Fibroblast of skin of abdomen (primary cell): Measurements from ENCODE around the gene BARHL2. TPM values are rescaled to one million over a fixed set of nuclear protein-coding genes. Genes with fewer than 3 reads are reported as not detected.
A peak's percentile ranks its signal among the peaks of the same experiment; 100 is the strongest.

Experiments
- DNase-seq: peaks from one replicate; pipeline ENCODE4 v3.0.0-alpha.2; 2013
- polyA plus RNA-seq, 2 experiments: library from polyadenylated mRNA; unstranded; fragments of 120-200 nt; gene quantifications; one replicate each; pipeline ENCODE4 v1.2.1, GENCODE V29; 2013; ENCODE audit not compliant: insufficient read length in 2 of 2

BARHL2 gene
- not detected for polyA plus RNA-seq (2013, experiment 1 of 2; ENCODE audit: insufficient read length)
- not detected for polyA plus RNA-seq (2013, experiment 2 of 2; ENCODE audit: insufficient read length)

DNA sequence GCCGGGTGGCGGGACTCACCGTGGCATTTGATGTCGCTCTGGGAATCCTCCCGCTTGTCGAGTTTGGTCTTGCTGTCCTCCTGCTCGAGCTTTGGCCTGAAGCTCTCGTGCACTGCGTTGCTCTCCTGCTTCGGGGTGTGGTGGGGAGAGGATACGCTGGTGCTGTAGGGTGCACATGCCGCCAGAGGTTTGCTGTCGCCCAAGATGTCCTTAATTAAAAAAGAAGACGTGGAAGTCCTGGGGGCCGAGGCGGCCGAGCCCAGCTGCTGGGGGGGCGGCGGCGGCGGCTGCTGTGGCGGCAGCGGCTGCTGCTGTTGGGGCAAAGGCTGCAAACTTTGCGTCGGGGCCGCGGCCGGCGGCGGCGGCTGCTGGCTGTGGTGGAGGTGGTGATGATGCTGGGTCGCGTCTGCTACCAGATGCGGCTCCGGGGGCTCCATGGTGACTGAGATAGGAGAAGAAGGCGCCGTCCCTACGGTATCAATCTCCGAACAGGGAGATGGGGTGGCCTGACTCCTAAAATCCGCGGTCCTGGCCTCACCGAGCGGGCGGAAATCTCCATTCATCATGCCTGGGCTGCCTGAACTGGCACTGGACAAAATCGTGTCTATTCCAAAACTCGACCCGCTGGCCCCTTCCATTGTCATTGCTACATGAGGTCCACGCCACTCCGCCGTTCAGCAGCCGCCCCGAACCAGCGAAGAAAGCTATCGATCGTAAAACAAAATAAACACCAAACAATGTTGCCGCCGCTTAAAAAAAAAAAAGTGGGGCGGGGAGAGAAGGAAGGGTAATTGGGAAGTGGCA is at the start of gene BARHL2:
Gene BARHL2, minus strand, starts transcription at position 751 of the 804 bp plus-strand sequence. Its CDS starts 107 bp downstream, at position 644.
- no peak for DNase-seq

DNA sequence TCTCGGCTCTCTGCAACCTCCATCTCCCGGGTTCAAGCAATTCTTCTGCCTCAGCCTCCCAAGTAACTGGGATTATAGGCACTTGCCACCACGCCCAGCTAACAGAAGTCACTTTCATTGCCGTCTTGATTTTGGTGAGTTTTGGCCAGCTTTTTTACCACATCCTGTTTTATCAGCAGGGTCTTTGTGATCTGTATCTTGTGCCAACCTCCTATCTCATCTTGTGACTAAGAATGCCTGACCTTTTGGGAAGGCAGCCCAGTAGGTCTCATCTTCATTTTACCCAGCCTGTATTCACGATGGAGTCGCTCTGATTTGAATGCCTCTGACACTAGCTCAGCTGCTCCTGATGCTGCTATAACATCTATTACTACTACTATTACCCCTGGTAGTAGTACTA is 46.8 kb upstream of the BARHL2 start:
- no peak for DNase-seq

DNA sequence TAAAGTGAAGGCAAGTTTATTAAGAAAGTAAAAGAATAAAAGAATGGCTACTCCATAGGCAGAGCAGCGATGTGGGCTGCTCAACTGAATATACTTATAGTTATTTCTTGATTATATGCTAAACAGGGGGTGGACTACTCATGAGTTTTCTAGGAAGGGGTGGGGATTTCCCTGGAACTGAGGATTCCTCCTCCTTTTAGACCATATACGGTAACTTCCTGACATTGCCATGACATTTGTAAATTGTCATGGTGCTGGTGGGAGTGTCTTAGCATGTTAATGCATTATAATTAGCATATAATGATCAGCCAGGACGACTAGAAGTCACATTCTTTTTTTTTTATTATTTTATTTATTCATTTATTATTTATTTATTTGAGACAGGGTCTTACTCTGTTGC is 46.4 kb upstream of the BARHL2 start:
- no peak for DNase-seq

DNA sequence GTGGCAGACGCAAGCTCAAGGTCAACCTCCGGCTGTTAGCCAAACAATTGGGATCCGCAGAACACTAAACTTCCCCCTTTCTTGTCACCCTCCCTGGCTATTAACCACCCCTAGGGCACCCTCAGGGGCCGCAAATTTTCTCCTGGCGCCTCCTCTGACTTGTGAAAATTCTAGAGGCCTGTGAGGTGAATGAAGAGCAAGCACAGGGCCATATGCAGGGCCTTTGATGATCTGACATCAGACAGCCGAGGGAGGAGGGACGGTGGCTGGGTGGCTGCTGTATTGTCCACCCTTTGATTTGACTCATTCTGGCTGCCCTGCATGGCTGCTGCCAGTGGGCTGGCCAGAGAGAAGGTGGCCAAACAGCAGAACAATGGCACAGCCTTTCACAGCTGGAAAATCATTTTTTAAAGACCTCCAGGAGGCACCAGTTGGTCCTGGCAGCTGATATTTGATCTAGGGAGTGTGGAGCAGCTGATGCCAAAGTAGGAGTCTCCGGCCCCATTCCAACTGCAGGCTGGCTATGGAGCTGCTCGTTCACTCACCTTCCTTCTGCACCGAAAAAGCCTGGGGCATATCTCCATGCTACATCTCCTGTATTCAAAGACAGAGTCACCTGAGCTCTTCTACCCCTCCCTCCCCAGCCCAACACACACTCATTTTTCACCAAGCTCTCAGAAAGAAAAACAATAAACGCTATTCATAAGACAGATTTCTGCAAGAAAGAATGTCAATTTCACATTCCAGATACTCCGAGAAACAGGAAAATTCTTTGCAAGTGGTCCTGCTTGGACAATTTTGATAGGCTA is 44.9 kb upstream of the BARHL2 start:
- no peak for DNase-seq

- no peak for DNase-seq
Measured at GRCh38 chr1:90761156-90761555, 44.1 kb upstream of the BARHL2 start.

- no peak for DNase-seq
Measured at GRCh38 chr1:90753556-90753955, 36.5 kb upstream of the BARHL2 start.

GRCh38 chr1:90748668-90749067 is 31.6 kb upstream of the BARHL2 start:
- no peak for DNase-seq

DNA sequence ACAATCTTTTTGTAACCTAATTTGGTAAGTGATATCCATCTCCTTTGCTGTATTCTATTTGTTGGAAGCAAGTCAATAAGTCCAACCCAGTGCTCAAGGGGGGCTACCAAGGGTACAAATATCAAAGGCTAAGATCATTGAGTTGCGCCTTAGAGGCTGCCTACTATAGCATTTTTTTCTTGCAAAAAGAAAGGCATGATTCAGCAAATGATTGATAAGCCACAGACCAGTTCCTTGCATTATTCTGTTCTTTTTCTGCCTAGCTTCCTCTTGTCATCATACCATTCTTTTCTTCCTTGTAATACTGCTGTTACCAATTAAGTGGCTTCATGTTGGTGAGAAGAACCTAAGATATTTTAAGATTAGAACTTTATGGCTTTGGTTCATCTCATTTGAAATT is 29.8 kb upstream of the BARHL2 start:
- no peak for DNase-seq

GRCh38 chr1:90745972-90746371 is 28.9 kb upstream of the BARHL2 start:
- DNase-seq, result no peak

DNA sequence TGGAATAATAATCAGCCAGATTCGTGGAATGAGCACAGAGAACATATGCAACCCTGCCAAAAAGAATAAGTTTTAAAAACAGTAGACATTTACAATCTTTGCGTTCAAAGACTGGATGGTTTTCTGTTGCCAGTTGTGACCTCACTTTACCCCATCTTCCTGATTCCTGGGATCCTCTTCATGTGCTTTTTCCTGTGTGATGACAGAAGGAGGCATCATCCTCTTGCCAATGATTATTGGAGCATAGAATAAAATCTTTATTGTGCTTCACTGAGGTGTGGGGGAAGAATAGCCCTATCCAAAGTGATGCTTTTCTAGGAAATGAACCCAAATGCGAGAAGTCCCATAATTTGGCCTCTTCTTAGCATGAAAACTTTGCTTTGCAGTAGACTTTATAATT is 15.0 kb upstream of the BARHL2 start:
- no peak for DNase-seq

- DNase-seq, result no peak
Measured at GRCh38 chr1:90731382-90732050, 14.4 kb upstream of the BARHL2 start.

DNA sequence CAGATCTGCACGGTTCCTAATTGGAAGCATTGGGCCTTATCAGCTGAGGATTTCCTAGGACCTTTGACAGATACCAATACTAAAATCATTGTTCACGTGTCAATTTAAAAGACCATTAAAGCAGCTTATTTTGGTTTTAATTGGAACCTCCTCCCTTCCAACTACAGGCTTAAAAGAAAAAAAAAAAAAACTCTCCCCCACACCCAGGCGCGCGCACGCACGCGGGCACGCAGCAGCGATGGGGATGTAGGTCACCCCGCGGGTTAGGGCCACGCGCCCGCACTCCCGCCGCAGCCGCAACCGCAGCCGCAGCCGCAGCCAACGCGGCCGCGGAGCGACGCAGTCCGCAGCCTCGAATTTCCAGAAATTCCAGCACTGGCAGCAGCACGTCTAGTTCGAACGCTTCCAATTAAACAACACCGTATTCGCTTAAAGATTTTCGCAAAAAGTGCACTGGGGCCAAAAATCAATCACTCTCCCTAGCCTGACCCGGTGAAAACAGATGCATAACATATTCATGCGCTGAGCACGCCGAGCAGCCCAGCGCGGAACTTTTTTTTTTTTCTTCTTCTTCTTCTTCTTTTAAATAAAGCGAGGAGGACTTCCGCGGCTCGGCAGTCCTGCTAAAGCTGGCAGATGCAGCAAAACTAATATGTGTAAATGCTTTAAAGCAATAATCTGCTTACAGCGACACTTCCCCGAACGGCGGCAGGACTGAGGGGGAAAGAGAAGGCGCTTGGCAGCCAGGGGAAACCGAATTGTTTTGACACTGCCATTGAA is 13.3 kb upstream of the BARHL2 start:
- peak; percentile 18 for DNase-seq

- no peak for DNase-seq
Measured at GRCh38 chr1:90729504-90730242, 12.6 kb upstream of the BARHL2 start.

GRCh38 chr1:90728502-90729287 is 11.6 kb upstream of the BARHL2 start:
- no peak for DNase-seq

GRCh38 chr1:90727917-90728501 is 10.9 kb upstream of the BARHL2 start:
- DNase-seq, result no peak

DNA sequence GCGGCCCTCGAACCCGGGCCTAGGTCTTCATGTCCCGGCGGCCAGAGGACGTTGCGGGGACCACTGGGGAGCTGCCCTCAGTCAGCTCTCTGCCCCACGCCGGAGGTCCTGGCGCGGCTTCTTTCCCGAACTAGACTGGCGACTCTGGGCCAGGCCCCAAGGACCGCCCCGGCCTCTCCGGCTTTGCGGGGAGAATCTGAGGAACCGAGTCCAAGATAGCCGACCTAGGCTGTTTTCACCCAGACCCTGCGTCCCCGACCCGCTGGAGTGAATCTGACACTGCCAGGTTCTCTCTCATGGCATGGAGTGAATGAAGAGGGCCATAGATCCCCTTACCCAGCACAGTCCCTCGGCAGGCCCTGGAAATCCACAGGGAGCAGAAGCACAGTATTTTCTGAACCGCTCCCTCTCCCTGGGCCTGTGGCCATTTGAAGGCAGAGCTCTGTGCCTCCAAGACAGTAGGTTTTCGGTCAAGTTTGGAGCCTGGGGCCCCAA is 9.9 kb upstream of the BARHL2 start:
- DNase-seq, result no peak

GRCh38 chr1:90726425-90726985 is 9.4 kb upstream of the BARHL2 start:
- no peak for DNase-seq

- no peak for DNase-seq
Measured at GRCh38 chr1:90725657-90726424, 8.7 kb upstream of the BARHL2 start.
